Measurements from ENCODE around the gene CHP2. TPM values are rescaled to one million over a fixed set of nuclear protein-coding genes. Genes with fewer than 3 reads are reported as not detected.
"Not testable (repeated sequence)": the region's sequence is repeated elsewhere in the genome, so short reads cannot be mapped to it uniquely, and the experiment has no call there.

The CHP2 gene
- total and polyA plus RNA-seq, 3 donors from 2014 or later, result 2.4 to 8.0 (median 5.7) TPM

- 75 to 100% methylated on average over 1 to 2 of the region's 2 CpGs for WGBS, 2 donors
- no peaks in the 10 kb centered on the region for H3K9me3 ChIP-seq
- H3K36me3 ChIP-seq (ENCODE audit: low read depth, missing control alignments), result no peaks in the 10 kb centered on the region
- no peak for DNase-seq
- H3K27me3 ChIP-seq, result no peaks in the 10 kb centered on the region
- H3K4me1 ChIP-seq, result no peaks in the 10 kb centered on the region
- H3K27ac ChIP-seq, result no peak overlapping the region
- intact Hi-C loops (cut with DNase I; ENCODE audit: low total_unique reads), result no loop called here
- no peak overlapping the region for H3K4me3 ChIP-seq
- no peak for TF ChIP-seq CTCF (IDR thresholded peaks at IDR 0.05)
- TF ChIP-seq POLR2A (IDR thresholded peaks at IDR 0.05), result no peak
These were observed 44.8 kb upstream of the CHP2 start for GRCh38 chr16:23710008-23710407.

- 87 to 88% methylated on average over 3 of the region's 3 CpGs for WGBS, 2 donors
These were observed 44.3 kb upstream of the CHP2 start for GRCh38 chr16:23710504-23710903.

GRCh38 chr16:23711785-23712184, 43.0 kb upstream of the CHP2 start:
- 65 to 76% methylated on average over 3 to 4 of the region's 4 CpGs for WGBS, 2 donors
- TF ChIP-seq CTCF (IDR thresholded peaks at IDR 0.05), result no peak
- TF ChIP-seq POLR2A (IDR thresholded peaks at IDR 0.05), result no peak
- Histone ChIP-seq H3K9me3 (no peaks in the 10 kb centered on the region), H3K27me3 (no peaks in the 10 kb centered on the region), H3K36me3 (ENCODE audit: low read depth, missing control alignments) (no peaks in the 10 kb centered on the region), H3K27ac (no peak overlapping the region), H3K4me3 (no peak overlapping the region), H3K4me1 (no peaks in the 10 kb centered on the region)
- intact Hi-C loops (cut with DNase I; ENCODE audit: low total_unique reads), result no loop called here
- no peak for DNase-seq

More at GRCh38 chr16:23710504-23710903, 44.3 kb upstream of the CHP2 start:
- Histone ChIP-seq H3K36me3 (ENCODE audit: low read depth, missing control alignments) (no peaks in the 10 kb centered on the region), H3K4me1 (no peaks in the 10 kb centered on the region), H3K9me3 (no peaks in the 10 kb centered on the region), H3K27ac (no peak overlapping the region), H3K4me3 (no peak overlapping the region), H3K27me3 (no peaks in the 10 kb centered on the region)
- intact Hi-C loops (cut with DNase I; ENCODE audit: low total_unique reads), result no loop called here
- TF ChIP-seq POLR2A (IDR thresholded peaks at IDR 0.05), result no peak
- DNase-seq, result no peak

GRCh38 chr16:23712976-23713375, 41.9 kb upstream of the CHP2 start, which contains the start of gene ERN2:
Gene ERN2, minus strand, starts transcription at chr16:23713222. Its CDS starts 35 bp downstream, at chr16:23713187.
- Histone ChIP-seq H3K4me1 (no peaks in the 10 kb centered on the region), H3K27ac (no peak within 1 kb of the TSS), H3K27me3 (no peaks in the 10 kb centered on the region), H3K4me3 (no peak within 1 kb of the TSS), H3K9me3 (no peaks in the 10 kb centered on the region), H3K36me3 (ENCODE audit: low read depth, missing control alignments) (no peaks in the 10 kb centered on the region)
- DNase-seq, result no peak
- TF ChIP-seq POLR2A (IDR thresholded peaks at IDR 0.05) (no peak), CTCF (IDR thresholded peaks at IDR 0.05) (no peak)
- 2% methylated on average over 27 of the region's 37 CpGs; no CpG with 5 or more reads in 1 of the 2 donors for WGBS, 2 donors
- intact Hi-C loops (cut with DNase I; ENCODE audit: low total_unique reads), result no loop called here

GRCh38 chr16:23716484-23716883, 38.3 kb upstream of the CHP2 start:
- Histone ChIP-seq H3K27ac (no peak overlapping the region), H3K27me3 (no peaks in the 10 kb centered on the region), H3K9me3 (no peaks in the 10 kb centered on the region), H3K4me3 (no peak overlapping the region), H3K4me1 (no peaks in the 10 kb centered on the region), H3K36me3 (ENCODE audit: low read depth, missing control alignments) (no peaks in the 10 kb centered on the region)
- no peak for DNase-seq
- no peak for TF ChIP-seq CTCF (IDR thresholded peaks at IDR 0.05)
- TF ChIP-seq POLR2A (IDR thresholded peaks at IDR 0.05), result no peak
- intact Hi-C loops (cut with DNase I; ENCODE audit: low total_unique reads), result no loop called here
- 83 to 87% methylated on average over 5 of the region's 5 CpGs for WGBS, 2 donors

- H3K9me3 ChIP-seq; H3K4me3 ChIP-seq; H3K36me3 ChIP-seq (ENCODE audit: low read depth, missing control alignments); H3K27ac ChIP-seq; DNase-seq; intact Hi-C loops (cut with DNase I; ENCODE audit: low total_unique reads); H3K27me3 ChIP-seq; H3K4me1 ChIP-seq: not testable (repeated sequence)
- 84 to 85% methylated on average over 9 of the region's 9 CpGs for WGBS, 2 donors
These were observed 32.1 kb upstream of the CHP2 start for GRCh38 chr16:23722613-23723240.

Measured in testis (tissue), 3 donors.